GM19467 (cell line): ENCODE measurements around the gene VASN.
"Not testable (repeated sequence)": the region's sequence is repeated elsewhere in the genome, so short reads cannot be mapped to it uniquely, and the experiment has no call there.

Source experiments
- ATAC-seq: cut with Tn5 transposase; IDR thresholded peaks from one replicate; pipeline ENCODE4 v1.9.1; 2021; ENCODE audit warnings: mild to moderate bottlenecking, moderate library complexity; ENCODE audit not compliant: unreplicated experiment

Gene VASN

DNA sequence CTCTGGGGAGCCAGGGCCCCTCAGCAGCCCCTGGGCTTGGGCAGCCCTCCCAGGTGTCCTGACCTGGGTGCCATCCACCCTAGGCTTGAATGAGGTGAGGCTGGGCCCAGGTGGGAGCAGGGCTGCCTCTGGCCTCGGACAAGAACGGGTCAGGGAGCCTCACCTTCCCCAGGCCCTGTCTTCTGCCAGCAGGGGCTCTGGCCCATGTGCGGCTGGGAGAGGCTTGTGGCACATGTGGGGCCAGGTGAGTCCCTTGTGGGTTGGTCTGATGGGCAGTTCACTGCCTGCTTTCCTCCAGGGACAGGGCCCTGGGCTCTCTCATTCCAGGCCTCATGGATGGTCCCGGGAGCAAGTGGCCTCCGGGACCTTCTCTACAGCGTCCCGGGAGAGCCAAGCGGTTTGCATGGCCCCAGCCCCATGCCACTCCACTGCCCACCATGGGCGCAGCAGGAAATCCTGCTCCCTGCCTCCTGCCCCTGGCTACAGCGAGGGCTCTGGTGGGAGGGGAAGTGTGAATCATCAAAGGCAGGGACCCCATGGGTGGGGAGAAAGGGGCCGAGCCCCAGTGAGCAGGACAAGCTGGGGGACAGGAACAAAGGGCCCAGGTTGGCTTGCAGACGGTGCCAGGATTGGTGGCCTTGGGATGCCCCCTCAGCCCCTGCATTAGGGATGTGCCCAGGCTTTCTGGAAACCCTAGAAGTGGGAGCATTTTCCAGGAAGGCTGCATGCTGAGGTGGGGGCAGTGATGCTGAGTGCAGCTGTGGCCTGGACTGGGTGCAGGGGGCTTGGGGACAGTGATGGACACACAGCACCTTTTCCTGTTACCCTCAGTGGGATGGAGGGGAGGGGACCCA, 12.2 kb downstream of the VASN start:
- no peak for ATAC-seq

DNA sequence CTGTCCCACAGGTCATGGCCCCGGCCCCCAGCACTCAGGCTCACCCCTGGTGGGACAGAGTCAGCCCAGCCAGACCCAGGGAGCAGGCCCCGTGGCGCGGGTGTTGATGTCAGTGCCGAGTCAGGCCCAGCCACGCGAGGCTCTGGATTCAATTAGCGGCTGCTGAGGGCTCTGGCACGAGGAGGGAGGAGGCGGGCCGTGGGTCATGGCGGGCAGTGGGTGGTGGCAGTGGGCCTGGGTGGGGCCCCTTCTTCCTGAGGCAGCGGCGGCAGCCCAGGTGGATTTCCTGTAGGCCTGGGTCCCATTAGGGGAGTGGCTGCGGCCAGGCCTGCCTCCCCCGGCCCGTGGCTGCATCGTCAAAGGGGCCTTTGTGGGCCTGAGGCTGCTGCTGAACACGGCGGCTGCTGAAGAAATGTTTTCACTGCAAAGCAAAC, 12.9 kb downstream of the VASN start:
- ATAC-seq = no peak

DNA sequence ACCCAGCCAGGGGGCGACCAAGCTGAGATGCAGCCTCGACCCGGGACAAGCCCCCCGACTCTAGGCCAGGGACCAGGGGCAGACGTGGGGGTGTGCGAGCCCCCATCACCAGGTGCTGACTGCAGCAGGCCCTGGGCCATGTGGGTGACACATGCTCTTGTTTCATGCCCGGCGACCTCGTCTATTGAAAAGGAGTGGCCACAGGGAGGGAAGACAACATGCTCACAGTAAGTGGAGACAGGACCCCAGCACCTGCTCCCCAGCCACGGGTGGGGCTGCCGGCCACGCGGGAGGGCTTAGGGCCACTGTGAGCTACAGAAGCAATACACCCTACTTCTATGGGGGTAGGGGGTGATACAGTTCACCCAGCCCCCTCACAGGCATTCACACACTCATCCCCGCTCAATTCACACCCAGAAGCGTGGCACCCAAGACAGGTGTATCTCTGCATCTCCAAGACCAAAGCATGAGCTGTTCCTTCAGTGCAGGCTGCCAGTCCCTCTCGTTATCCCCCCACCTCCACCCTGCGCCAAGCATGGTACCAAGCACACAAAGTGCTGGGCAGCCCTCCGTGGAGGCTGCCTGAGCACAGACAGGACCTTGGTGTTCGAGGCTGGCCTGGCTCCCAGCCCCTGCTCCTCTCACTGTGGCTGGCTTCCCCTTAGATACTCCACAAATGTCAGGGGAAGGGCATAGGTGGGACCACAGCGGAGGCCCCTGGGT, 13.6 kb downstream of the VASN start:
- no peak for ATAC-seq

DNA sequence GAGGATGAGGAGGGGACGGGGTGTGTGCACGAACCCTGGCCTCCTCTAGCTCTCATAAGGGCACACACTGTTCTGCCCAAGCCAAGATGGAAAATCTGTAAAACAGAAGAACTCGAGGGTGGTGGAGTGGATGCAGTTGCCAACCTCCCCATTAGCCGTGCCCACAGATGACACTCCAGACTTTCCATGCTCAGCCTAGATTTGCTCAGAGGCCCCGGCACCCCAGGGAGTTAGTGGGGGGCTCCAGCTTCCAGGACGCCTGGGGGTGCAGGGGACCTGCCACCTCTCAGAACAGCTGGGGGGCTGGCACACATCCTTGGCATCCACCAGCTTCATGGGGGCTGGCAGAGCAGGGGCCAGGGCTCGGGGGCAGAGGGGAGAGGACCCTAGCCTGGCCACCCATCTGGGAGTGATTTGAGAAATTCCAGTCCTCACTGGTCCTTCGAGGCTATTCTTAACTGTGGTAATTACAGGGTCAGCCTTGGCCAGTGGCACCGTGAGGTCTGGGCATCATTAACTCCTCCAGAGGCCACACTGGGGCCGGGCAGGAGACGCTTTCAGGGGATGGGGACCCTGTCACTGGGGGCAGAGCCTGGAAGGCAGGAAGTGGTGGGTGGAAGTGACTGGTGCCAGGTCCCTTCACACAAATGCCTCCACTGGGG, 14.3 kb downstream of the VASN start:
- ATAC-seq = no peak

DNA sequence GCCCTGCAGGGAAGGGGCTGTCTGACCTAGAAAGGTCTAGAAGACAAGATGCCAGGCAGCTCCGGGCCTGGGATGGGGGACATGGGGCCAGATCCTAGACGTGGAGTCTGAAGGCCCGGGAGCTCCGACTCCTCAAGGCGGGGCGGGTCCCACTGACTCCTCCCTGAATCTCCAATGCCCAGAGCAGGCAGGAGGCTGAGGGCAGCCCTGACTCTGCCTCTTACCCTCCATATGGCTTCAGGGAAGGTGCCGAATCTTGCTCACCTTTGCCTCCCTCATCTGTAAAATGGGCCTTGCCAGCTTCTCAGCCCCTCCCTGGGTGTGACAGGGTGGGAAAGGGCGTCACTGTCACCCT, 14.8 kb downstream of the VASN start:
- no peak for ATAC-seq

DNA sequence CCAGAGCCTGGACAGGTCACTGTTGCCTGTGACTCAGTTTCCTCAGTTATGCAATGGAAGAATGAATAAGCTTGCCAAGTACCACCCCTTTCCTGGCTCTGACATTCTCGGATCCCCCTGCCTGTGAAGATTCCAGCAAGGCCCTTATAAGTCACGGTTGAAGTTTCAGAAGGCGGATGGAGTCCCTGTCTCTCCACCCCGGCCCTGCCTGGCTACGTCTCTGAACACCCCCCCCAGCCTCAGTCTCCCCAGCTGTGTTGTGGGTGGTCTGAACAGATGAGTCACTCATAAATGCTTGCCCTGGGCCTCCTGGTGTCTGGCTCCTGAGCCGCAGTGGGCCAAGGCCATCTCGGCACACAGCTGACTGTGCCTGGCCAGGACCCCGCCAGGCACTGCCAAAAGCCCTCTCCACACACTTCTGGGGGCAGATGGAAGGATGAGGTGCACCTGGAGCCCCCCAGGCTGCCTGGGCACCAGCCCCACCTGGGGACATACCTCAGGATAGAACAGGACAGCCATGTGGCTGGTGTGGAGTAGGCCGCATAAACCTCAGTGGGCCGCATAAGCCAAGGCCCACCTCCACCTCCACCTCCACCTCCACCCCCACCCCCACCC, 15.4 kb downstream of the VASN start:
- ATAC-seq = no peak

DNA sequence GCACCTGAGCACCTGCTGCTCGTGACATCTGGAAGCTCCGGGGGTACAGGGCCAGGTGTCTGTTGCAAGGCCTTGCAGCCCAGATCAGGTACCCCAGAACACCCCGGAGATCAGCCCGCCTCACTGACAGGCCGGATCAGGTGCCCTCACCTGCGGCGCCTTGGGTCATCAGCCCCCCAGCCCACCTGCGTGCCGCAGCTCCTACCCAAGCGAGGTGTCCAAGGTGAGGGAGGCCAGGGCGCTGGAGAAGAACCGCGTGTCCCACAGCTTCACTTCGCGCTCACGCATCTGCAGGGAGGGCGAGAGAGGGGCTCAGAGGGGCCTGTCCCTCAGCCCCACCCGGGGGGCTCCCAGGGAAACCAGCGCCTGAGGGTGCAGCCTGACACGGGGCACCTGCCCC, 16.1 kb downstream of the VASN start:
- ATAC-seq = no peak

DNA sequence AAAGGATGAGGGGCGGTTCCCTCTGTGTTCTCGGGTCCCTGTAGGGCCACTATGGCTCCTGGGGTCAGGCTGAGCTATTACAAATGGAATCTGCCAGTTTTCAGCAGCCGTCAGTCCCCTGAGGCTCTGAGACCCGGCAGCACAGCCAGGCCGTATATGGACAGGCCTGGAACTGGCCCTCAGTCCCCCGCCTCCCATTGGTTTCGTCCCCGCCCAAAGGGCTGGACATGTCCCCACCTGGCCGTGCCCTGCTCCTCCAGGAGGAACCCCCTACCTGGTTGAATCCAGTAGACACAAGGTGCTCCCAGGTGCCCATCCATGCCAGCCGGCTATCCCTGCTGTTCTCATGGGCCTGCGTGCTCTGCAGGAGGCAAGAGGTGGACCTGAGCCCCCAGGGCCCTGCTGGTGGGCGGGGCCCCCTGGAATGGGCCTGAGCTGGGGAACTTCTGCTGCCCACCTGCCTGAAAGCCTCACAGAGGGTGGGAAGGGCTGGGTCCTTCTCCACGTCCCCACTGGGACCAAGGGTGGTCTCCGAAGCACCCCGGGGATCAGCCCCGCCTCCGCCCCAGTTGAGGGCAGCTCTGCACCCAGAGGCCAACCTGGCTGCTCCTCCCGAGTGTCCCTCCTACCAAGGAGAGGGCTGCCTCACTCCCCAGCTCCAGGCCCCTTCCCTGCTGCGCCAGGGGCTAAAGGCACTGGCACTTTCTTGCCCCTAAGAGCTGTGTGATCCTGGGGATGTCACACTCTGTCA, 16.8 kb downstream of the VASN start:
- no peak for ATAC-seq

DNA sequence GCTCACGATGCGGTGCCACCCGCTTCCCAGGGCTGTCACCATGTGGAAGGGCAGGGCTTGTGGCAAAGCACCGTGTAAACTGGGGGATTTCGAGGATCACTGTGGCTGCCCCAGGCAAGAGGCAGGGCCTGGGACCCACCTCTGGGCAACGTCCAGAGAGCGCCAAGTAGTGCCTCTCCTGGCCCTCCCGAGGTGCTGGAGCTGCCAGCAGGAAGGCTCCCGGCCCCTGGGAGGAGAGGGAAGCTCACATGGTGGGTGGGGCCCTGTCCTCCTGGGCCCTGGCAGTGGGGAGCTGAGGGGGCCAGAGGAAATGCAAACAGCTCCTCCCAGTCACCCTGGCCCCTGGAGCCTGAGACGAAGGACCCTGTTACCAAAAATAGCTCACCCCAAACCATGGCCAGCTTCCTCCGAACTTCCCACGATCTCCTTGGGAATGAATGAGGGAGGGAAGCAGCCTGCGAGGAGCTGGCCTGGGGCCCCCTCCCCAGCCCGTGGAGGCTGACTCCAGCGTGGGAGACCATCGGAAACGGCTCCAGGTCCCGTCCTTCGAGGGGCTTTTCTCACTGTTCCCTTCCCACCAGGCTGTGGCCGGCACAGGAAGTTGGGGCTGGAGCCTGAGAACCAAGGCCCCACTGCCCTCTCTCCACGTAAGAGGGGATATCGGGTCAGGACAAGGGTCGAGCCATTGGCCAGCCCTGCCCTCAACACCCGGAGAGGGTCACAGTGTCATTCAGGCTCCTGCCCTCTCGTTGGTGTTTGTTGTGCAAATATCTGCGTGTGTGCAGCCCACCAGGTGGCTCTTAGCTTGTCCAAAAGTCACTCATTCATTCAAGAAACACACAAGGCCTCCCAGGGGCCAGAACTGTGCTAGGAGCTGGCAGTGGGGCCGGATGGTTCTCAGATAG, 17.7 kb downstream of the VASN start:
- no peak for ATAC-seq

DNA sequence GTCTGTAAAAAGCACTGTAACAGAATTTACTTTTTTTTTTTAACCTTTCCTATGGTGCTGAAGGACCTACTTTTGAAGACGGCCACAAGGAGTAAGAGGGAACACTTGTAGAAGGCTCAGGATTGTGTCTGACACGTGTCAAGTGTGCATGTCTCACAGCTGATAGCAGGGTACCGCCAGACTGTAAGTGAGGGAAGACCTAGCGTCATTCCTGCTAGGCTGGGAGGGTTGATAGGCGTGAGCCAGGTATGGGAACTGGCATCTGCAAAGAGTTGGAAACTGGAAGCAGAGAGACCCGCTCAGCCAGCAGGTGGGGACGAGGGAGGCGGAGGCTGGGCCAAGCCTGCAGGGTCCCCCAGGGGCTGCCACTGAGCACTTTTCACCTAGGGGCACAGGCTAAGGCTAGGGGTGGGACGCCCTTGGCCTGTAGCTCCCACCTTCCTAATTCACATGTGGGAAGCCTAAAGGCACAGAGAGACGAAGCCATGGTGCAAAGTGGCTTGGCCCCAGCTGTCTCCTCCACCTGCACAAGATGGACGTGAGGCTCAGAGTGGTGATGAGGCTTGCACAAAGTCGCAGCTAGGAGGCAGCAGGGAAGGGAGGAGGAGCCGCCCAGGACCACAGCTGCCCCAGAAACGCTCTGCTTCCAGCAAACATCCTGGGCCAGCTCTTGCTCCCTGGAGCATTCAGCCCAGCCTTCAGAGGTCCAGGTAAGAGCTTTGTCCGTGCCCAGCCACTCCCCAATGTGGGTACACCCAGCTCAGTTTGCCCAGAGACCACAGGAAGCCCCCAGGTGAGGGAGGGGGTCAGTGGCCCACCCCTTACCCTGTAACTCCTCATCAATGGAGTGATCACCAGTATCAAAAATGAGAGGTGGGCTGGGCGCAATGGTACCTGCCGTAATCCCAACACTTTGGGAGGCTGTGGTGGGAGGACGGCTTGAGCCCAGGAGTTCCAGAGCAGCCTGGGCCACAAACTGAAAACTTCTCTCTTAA, 18.9 kb downstream of the VASN start:
- no peak for ATAC-seq

DNA sequence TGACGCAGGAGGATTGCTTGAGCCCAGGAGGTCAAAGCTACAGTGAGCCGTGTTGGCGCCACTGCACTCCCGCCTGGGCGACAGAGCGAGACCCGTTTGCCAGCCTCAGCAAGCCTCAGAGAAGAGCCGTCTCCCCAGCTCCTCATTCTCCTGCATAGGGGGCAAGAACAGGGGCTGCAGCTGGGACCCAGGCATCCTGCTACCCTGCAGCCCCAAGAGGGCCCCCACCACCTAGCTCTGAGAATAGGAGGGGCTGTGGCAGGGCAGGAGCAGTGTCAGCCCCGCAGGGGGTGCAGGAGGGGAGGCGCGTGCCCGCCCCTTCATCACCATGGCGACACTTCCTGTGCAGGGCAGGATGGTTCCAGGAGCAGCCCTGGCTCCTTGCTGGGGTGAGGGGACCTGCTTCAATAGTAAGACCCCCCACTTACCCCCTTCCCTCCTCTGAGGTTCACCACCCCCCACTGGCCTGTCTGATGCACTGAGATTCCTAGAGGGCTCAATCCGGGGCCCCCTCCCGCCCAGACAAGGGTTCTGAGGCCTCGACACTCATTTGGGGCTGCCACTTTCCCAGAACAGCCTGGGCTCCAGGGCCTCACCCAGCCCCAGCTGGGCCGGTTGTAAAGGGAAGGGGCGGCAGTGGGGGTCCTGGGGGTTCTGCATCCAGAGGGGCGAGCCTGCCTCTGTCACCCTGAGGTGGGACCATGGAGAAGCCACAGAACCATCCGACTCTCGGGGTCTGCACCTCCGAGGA, 20.2 kb downstream of the VASN start:
- no peak for ATAC-seq

DNA sequence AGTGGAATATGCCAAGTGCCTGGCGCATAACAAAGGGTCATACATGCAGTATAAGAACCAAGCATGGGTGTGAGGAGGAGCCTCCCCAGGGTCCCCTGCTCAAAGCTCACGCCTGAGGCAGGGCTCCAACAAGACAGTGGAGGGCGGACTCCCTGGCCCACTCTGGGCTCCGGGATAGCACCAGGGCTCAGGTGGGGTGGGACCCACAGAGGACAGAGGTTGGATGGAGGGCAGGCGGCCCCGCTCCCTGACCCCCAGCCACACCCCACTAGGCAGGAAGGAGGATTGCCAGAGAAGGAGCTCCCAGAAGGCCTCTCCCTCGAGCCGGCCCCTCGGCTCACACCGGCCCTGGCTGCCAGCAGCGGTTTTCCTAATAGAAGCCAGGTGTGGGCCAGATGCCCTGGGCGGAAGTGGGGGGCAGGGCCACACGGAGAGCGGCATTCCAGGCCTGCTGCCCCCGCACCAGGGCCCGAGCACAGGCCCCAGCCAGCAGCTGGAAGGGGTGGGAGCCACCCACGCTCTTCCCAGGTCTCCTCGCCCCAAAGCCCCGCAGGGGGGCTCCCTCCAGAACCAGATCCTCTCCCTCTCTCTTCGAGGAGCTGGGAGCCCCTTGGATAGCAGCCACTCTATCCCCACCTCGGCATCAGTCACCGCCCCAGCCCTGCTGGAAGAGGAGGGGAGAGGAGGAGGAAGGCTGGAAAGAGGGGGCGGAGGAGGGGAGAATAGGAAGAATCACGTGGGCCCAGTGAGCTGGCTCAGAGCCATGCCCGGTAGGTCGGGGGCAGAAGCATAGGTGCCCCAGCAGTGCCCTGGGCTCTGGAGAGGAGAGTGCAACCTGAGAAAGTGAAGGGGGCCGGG, 21.0 kb downstream of the VASN start:
- ATAC-seq = no peak

DNA sequence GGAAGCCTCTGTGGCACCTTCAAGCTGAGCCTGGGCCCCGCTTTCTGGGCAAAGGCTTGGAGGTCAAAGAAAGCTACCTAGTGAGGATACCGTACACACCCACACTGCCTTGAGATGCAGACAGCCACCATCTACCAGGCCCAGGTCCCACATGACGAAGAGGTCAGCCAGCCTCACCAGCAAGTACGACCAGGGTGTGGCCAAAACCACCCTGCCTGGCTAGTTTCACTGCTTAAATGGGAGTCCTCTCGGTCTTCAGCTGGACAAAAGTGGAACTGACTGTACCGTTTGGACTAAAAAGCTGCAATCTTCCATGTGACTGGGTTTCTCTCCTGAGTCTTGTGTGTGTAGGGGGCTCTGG, 21.6 kb downstream of the VASN start:
- no peak for ATAC-seq

DNA sequence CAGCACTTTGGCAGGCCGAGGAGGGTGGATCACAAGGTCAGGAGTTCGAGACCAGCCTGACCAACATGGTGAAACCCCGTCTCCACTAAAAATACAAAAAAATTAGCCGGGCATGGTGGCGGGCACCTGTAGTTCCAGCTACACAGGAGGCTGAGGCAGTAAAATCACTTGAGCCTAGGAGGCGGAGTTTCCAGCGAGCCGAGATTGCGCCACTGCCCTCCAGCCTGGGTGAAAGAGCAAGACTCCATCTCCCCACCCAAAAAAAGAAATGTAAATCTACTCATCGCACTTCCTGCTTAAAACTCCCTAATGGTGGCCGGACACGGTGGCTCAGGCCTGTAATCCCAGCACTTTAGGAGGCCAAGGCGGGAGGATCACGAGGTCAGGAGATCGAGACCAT, 22.2 kb downstream of the VASN start:
- not testable (repeated sequence) for ATAC-seq

DNA sequence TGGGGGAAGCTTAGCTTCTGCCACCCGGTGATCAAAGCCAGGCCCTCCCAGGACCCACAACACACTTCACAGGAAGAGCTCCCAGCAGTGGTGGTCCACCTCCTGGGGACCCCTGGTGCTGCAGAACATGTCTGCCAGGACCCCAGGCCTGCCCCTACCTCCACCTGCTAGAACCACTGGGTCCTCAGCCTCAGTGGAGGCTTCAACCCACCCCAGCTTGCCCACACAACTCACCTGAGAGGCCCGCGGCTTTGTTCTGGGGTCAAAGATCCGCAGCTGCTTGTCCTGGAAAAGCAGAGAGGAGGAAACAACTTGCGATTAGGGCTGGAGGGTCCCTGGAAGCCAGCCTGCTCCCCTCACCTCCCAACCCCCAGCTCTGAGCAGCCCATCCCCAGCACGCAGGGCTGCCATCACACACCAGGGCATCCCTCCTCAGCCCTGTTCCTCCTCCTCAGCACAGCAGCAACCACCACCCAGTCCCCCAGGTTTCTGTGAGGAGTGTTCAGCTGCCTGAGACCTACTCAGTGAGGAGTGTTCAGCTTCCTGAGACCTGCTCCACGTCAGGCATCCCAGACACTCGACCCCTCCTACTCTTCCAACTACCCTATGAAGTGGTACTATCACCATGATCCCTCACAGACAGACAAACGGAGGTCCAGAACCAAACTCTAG, 23.5 kb downstream of the VASN start:
- no peak for ATAC-seq

DNA sequence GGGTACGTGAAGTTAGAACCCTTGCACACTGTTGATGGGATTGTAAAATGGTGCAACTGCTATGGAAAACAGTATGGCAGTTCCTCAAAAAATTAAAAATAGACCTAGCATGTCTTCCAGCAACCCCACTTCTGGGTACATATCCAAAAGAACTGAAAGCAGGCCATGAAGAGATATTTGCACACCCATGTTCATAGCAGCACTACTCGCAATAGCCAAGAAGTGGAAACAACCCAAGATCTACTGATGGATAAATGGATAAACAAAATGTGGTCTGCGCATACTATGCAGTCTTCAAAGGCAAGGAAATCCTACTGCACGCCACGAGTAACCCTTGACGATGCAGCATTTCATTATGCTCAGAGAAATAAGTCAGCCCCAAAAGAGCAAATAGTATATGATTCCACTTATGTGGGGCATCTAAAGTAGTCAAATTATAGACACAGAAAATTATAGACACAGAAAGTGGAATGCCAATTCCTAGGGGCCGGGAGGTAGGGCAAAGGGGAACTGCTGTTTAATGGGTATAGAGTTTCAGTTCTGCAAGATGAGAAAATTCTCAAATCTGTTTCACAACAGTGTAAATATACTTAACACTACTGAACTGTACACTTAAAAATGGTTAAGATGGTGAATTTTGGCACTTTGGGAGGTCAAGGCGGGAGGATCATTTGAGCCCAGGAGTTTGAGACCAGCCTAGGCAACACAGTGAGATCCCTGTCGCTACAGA, 27.5 kb downstream of the VASN start:
- no peak for ATAC-seq
